Measurements from ENCODE around the gene TDRD9. TPM values are rescaled to one million over a fixed set of nuclear protein-coding genes. Genes with fewer than 3 reads are reported as not detected.

Gene TDRD9
- total and polyA plus RNA-seq, 2 experiments from 2014 or later, result 0.73 to 1.3 TPM

DNA sequence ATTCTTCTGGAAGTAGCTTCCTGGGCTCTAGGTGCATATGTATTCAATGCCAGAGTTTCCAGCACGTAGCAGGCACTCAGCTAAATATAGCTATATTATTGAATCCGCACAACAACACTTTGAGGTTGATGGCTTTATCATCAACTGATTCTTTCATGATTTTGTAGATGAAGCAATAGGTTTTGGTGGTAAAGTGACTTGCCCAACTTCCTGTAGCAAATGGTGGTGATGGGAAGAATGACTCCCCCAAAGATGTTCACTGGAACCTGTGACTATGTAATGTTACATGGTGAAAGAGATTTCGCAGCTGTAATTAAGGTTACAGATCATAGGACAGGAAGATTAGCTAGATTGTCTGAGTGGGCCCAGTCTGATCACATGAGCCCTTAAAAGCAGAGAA is 3.2 kb downstream of the TDRD9 start:
- H3K27me3 ChIP-seq, result no peaks in the 10 kb centered on the region
- no peak overlapping the region for H3K4me2 ChIP-seq
- H3K4me3 ChIP-seq, result no peak overlapping the region
- no peaks in the 10 kb centered on the region for H4K20me1 ChIP-seq (ENCODE audit: insufficient read depth, poor library complexity, severe bottlenecking)
- no peaks in the 10 kb centered on the region for H3K79me2 ChIP-seq
- TF ChIP-seq, protein P1, sequence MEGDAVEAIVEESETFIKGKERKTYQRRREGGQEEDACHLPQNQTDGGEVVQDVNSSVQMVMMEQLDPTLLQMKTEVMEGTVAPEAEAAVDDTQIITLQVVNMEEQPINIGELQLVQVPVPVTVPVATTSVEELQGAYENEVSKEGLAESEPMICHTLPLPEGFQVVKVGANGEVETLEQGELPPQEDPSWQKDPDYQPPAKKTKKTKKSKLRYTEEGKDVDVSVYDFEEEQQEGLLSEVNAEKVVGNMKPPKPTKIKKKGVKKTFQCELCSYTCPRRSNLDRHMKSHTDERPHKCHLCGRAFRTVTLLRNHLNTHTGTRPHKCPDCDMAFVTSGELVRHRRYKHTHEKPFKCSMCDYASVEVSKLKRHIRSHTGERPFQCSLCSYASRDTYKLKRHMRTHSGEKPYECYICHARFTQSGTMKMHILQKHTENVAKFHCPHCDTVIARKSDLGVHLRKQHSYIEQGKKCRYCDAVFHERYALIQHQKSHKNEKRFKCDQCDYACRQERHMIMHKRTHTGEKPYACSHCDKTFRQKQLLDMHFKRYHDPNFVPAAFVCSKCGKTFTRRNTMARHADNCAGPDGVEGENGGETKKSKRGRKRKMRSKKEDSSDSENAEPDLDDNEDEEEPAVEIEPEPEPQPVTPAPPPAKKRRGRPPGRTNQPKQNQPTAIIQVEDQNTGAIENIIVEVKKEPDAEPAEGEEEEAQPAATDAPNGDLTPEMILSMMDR (IDR thresholded peaks at IDR 0.05; ENCODE audit: poor library complexity), result no peak
- TF ChIP-seq EZH2 (IDR thresholded peaks at IDR 0.05; ENCODE audit: borderline replicate concordance) (no peak), EZH2phosphoT487 (IDR thresholded peaks at IDR 0.05; ENCODE audit: low read depth, severe bottlenecking, unreplicated experiment) (no peak)
- H2AFZ ChIP-seq, result no peak overlapping the region
- H3K36me3 ChIP-seq (replicated peaks; ENCODE audit: insufficient read depth, low read depth), result no peaks in the 10 kb centered on the region
- no peak for DNase-seq (ENCODE audit: low spot score)
- H3K27ac ChIP-seq, result no peak overlapping the region
- 92% methylated on average over 3 of the region's 3 CpGs for WGBS (ENCODE audit: low lambda C conversion rate, missing lambda C conversion rate)
- no peaks in the 10 kb centered on the region for H3K9me3 ChIP-seq (ENCODE audit: low read depth)
- H3K9me2 ChIP-seq (replicated peaks; ENCODE audit: insufficient read depth), result no peaks in the 10 kb centered on the region
- H3K4me1 ChIP-seq (ENCODE audit: insufficient read depth), result no peaks in the 10 kb centered on the region

GRCh38 chr14:103932791-103933490 is 4.7 kb downstream of the TDRD9 start:
- Histone ChIP-seq H3K79me2 (no peaks in the 10 kb centered on the region), H2AFZ (peak overlapping the region; percentile 47), H3K4me2 (peak overlapping the region; percentile 38), H3K9me3 (ENCODE audit: low read depth) (no peaks in the 10 kb centered on the region), H3K27me3 (no peaks in the 10 kb centered on the region), H3K4me1 (ENCODE audit: insufficient read depth) (no peaks in the 10 kb centered on the region), H3K9me2 (replicated peaks; ENCODE audit: insufficient read depth) (no peaks in the 10 kb centered on the region), H4K20me1 (ENCODE audit: insufficient read depth, poor library complexity, severe bottlenecking) (no peaks in the 10 kb centered on the region), H3K36me3 (replicated peaks; ENCODE audit: insufficient read depth, low read depth) (no peaks in the 10 kb centered on the region), H3K4me3 (no peak overlapping the region), H3K27ac (peak overlapping the region; percentile 5)
- WGBS (ENCODE audit: low lambda C conversion rate, missing lambda C conversion rate), result 86% methylated on average over 11 of the region's 11 CpGs
- TF ChIP-seq, protein P1 (IDR thresholded peaks at IDR 0.05; ENCODE audit: poor library complexity), result no peak
- TF ChIP-seq EZH2phosphoT487 (IDR thresholded peaks at IDR 0.05; ENCODE audit: low read depth, severe bottlenecking, unreplicated experiment), result no peak
- TF ChIP-seq EZH2 (IDR thresholded peaks at IDR 0.05; ENCODE audit: borderline replicate concordance), result no peak
- no peak for DNase-seq (ENCODE audit: low spot score)

GRCh38 chr14:103935102-103935501 is 6.8 kb downstream of the TDRD9 start:
- Histone ChIP-seq H3K79me2 (no peaks in the 10 kb centered on the region), H4K20me1 (ENCODE audit: insufficient read depth, poor library complexity, severe bottlenecking) (no peaks in the 10 kb centered on the region), H3K9me3 (ENCODE audit: low read depth) (no peaks in the 10 kb centered on the region), H3K27me3 (no peaks in the 10 kb centered on the region), H2AFZ (no peak overlapping the region), H3K4me1 (ENCODE audit: insufficient read depth) (no peaks in the 10 kb centered on the region), H3K9me2 (replicated peaks; ENCODE audit: insufficient read depth) (no peaks in the 10 kb centered on the region), H3K4me2 (no peak overlapping the region), H3K36me3 (replicated peaks; ENCODE audit: insufficient read depth, low read depth) (no peaks in the 10 kb centered on the region), H3K4me3 (no peak overlapping the region), H3K27ac (no peak overlapping the region)
- DNase-seq (ENCODE audit: low spot score), result no peak
- TF ChIP-seq, protein P1 (IDR thresholded peaks at IDR 0.05; ENCODE audit: poor library complexity), result no peak
- TF ChIP-seq EZH2phosphoT487 (IDR thresholded peaks at IDR 0.05; ENCODE audit: low read depth, severe bottlenecking, unreplicated experiment) (no peak), EZH2 (IDR thresholded peaks at IDR 0.05; ENCODE audit: borderline replicate concordance) (no peak)
- 90% methylated on average over 2 of the region's 2 CpGs for WGBS (ENCODE audit: low lambda C conversion rate, missing lambda C conversion rate)

Data from hepatocyte (in vitro differentiated cells).